Vagina (tissue), 2 donors: Measurements from ENCODE around the gene TNFSF10. TPM values are rescaled to one million over a fixed set of nuclear protein-coding genes. Genes with fewer than 3 reads are reported as not detected.

Experiments
- DNase-seq, 2 donors: peaks; one replicate each; pipeline ENCODE4 v3.0.0-alpha.2; 2017; ENCODE audit errors: extremely low spot score in 2 of 2
- H3K27ac ChIP-seq: fragments of 200-600 bp; sonication (generic); one replicate; pipeline ENCODE4 v1.5.1; 2019
- H3K27me3 ChIP-seq: fragments of 200-600 bp; sonication (generic); one replicate; pipeline ENCODE4 v1.5.1; 2019
- H3K36me3 ChIP-seq, 2 donors: fragments of 200-600 bp; sonication (generic); one replicate each; pipeline ENCODE4 v1.5.1; 2017 to 2019
- H3K4me1 ChIP-seq: fragments of 200-600 bp; sonication (generic); one replicate; pipeline ENCODE4 v1.5.1; 2019
- H3K4me3 ChIP-seq, 2 donors: fragments of 200-600 bp; sonication (generic); 1 replicate in 1 of 2; 2 replicates in 1 of 2; pipeline ENCODE4 v1.5.1; 2016 to 2019
- H3K9me3 ChIP-seq: fragments of 200-600 bp; sonication (generic); one replicate; pipeline ENCODE4 v1.5.1; 2019
- CTCF ChIP-seq, 3 experiments: fragments of 450-650 bp in 2 of 3; fragments of 200-600 bp in 1 of 3; sonication (generic) in 1 of 3; IDR thresholded peaks; one replicate each; pipeline ENCODE4 v1.5.1; 2017 to 2019; ENCODE audit warnings: antibody characterized with exemption in 3 of 3, mild to moderate bottlenecking in 2 of 3, moderate library complexity in 2 of 3
- POLR2A ChIP-seq, 2 donors: fragments of 450-650 bp; IDR thresholded peaks; one replicate each; pipeline ENCODE4 v1.6.1; 2017; ENCODE audit warnings: antibody characterized with exemption in 2 of 2, mild to moderate bottlenecking in 2 of 2, moderate library complexity in 2 of 2
- POLR2AphosphoS5 ChIP-seq, 2 donors: sonication (generic); formaldehyde crosslinking; IDR thresholded peaks; one replicate each; pipeline ENCODE4 v1.9.0; 2017; ENCODE audit warnings: antibody characterized with exemption in 2 of 2, mild to moderate bottlenecking in 2 of 2, low read depth in 1 of 2; ENCODE audit not compliant: insufficient read depth in 1 of 2
- intact Hi-C: fragments of 100-400 bp; cut with DNase I; formaldehyde crosslinking; loops from one replicate; pipeline ENCODE4 v1.15.1; 2023
- total RNA-seq: library from RNA; depleted of rRNA; stranded (reverse); fragments of >200 nt; gene quantifications from one replicate; pipeline ENCODE4 v1.2.3, GENCODE V29; 2016

Gene TNFSF10
- total RNA-seq, 1 donor from 2014 or later: 92.8 TPM

- no peak for DNase-seq
- no peaks in the 10 kb centered on the region for H3K36me3 ChIP-seq
- peaks cover 41% of the 10 kb centered on the region for H3K4me1 ChIP-seq
- intact Hi-C loops: no loop called here
- H3K9me3 ChIP-seq: no peaks in the 10 kb centered on the region
- TF ChIP-seq POLR2A (IDR thresholded peaks at IDR 0.05): no peak
- no peak for TF ChIP-seq CTCF (IDR thresholded peaks at IDR 0.05)
- TF ChIP-seq POLR2AphosphoS5 (IDR thresholded peaks at IDR 0.05; ENCODE audit: insufficient read depth in 1 of 2, low read depth in 1 of 2): no peak
- H3K27me3 ChIP-seq: no peaks in the 10 kb centered on the region
- no peak overlapping the region for H3K4me3 ChIP-seq
- no peak overlapping the region for H3K27ac ChIP-seq
These were observed 21.2 kb upstream of the TNFSF10 start for GRCh38 chr3:172544404-172544803.

GRCh38 chr3:172543884-172544283 lies 20.7 kb upstream of the TNFSF10 start:
- TF ChIP-seq POLR2AphosphoS5 (IDR thresholded peaks at IDR 0.05; ENCODE audit: insufficient read depth in 1 of 2, low read depth in 1 of 2) (no peak), CTCF (IDR thresholded peaks at IDR 0.05) (no peak), POLR2A (IDR thresholded peaks at IDR 0.05) (no peak)
- Histone ChIP-seq H3K27ac (no peak overlapping the region), H3K36me3 (no peaks in the 10 kb centered on the region), H3K4me1 (peaks cover 41% of the 10 kb centered on the region), H3K9me3 (no peaks in the 10 kb centered on the region), H3K4me3 (no peak overlapping the region), H3K27me3 (no peaks in the 10 kb centered on the region)
- intact Hi-C loops: no loop called here
- DNase-seq: no peak

- Histone ChIP-seq H3K27me3 (no peaks in the 10 kb centered on the region), H3K27ac (no peak overlapping the region), H3K4me1 (peaks cover 41% of the 10 kb centered on the region), H3K36me3 (no peaks in the 10 kb centered on the region), H3K4me3 (no peak overlapping the region), H3K9me3 (no peaks in the 10 kb centered on the region)
- no peak for DNase-seq
- TF ChIP-seq CTCF (IDR thresholded peaks at IDR 0.05): no peak
- no peak for TF ChIP-seq POLR2A (IDR thresholded peaks at IDR 0.05)
- no peak for TF ChIP-seq POLR2AphosphoS5 (IDR thresholded peaks at IDR 0.05; ENCODE audit: insufficient read depth in 1 of 2, low read depth in 1 of 2)
- intact Hi-C loops: no loop called here
These were observed 20.2 kb upstream of the TNFSF10 start for GRCh38 chr3:172543419-172543818.

- Histone ChIP-seq H3K4me1 (peaks cover 41% of the 10 kb centered on the region), H3K27ac (no peak overlapping the region)
These were observed 19.8 kb upstream of the TNFSF10 start for GRCh38 chr3:172542999-172543398.

More at GRCh38 chr3:172542999-172543398, 19.8 kb upstream of the TNFSF10 start:
- DNase-seq: no peak
- no peaks in the 10 kb centered on the region for H3K9me3 ChIP-seq
- intact Hi-C loops: no loop called here
- TF ChIP-seq POLR2A (IDR thresholded peaks at IDR 0.05): no peak
- TF ChIP-seq POLR2AphosphoS5 (IDR thresholded peaks at IDR 0.05; ENCODE audit: insufficient read depth in 1 of 2, low read depth in 1 of 2): no peak
- TF ChIP-seq CTCF (IDR thresholded peaks at IDR 0.05): no peak
- no peaks in the 10 kb centered on the region for H3K36me3 ChIP-seq
- H3K4me3 ChIP-seq: no peak overlapping the region
- H3K27me3 ChIP-seq: no peaks in the 10 kb centered on the region
